ENCODE results near the gene TIMM23. TPM values are rescaled to one million over a fixed set of nuclear protein-coding genes. Genes with fewer than 3 reads are reported as not detected.
"Not testable (repeated sequence)": the region's sequence is repeated elsewhere in the genome, so short reads cannot be mapped to it uniquely, and the experiment has no call there.

Gene TIMM23
- total RNA-seq (2014; rRNA removed; shearing (Covaris generic)), result 73.2 and 85.9 TPM in 2 replicates
- 79.5 and 88.2 TPM in 2 replicates for polyA plus RNA-seq (2014; cell fraction: nucleus; rRNA removed)

GRCh38 chr10:45972106-45972812, at the start of gene TIMM23:
TIMM23 (plus strand) TSS chr10:45972489; CDS start chr10:45972625, 136 bp downstream.
- DNase-seq (ENCODE audit: extremely low read depth, low read depth), result peak; percentile 77

- not testable (repeated sequence) for DNase-seq (ENCODE audit: extremely low read depth, low read depth)
Measured at GRCh38 chr10:45926790-45927189, 45.5 kb upstream of the TIMM23 start.

GRCh38 chr10:45931305-45931704, 41.0 kb upstream of the TIMM23 start:
- DNase-seq (ENCODE audit: extremely low read depth, low read depth), result not testable (repeated sequence)

GRCh38 chr10:45934788-45935187, 37.5 kb upstream of the TIMM23 start:
- not testable (repeated sequence) for DNase-seq (ENCODE audit: extremely low read depth, low read depth)

GRCh38 chr10:45939176-45939697, 33.1 kb upstream of the TIMM23 start:
- DNase-seq (ENCODE audit: extremely low read depth, low read depth), result not testable (repeated sequence)

- DNase-seq (ENCODE audit: extremely low read depth, low read depth), result not testable (repeated sequence)
Measured at GRCh38 chr10:45941196-45941595, 31.1 kb upstream of the TIMM23 start.

- not testable (repeated sequence) for DNase-seq (ENCODE audit: extremely low read depth, low read depth)
Measured at GRCh38 chr10:45945476-45945875, 26.8 kb upstream of the TIMM23 start.

- not testable (repeated sequence) for DNase-seq (ENCODE audit: extremely low read depth, low read depth)
Measured at GRCh38 chr10:45947363-45947762, 24.9 kb upstream of the TIMM23 start.

GRCh38 chr10:45948801-45949200, 23.5 kb upstream of the TIMM23 start:
- not testable (repeated sequence) for DNase-seq (ENCODE audit: extremely low read depth, low read depth)

- not testable (repeated sequence) for DNase-seq (ENCODE audit: extremely low read depth, low read depth)
Measured at GRCh38 chr10:45954367-45954766, 17.9 kb upstream of the TIMM23 start.

GRCh38 chr10:45956634-45957033, 15.7 kb upstream of the TIMM23 start:
- DNase-seq (ENCODE audit: extremely low read depth, low read depth), result not testable (repeated sequence)

GRCh38 chr10:45957928-45958327, 14.4 kb upstream of the TIMM23 start:
- DNase-seq (ENCODE audit: extremely low read depth, low read depth), result not testable (repeated sequence)

GRCh38 chr10:45962686-45963452, 9.4 kb upstream of the TIMM23 start:
- DNase-seq (ENCODE audit: extremely low read depth, low read depth), result not testable (repeated sequence)

GRCh38 chr10:45971019-45971418, 1.3 kb upstream of the TIMM23 start:
- DNase-seq (ENCODE audit: extremely low read depth, low read depth), result not testable (repeated sequence)

- DNase-seq (ENCODE audit: extremely low read depth, low read depth), result not testable (repeated sequence)
Measured at GRCh38 chr10:45971742-45972105, 565 bp upstream of the TIMM23 start.

GRCh38 chr10:45972813-45973169, 502 bp downstream of the TIMM23 start:
- not testable (repeated sequence) for DNase-seq (ENCODE audit: extremely low read depth, low read depth)

GRCh38 chr10:45974041-45974440, 1.8 kb downstream of the TIMM23 start:
- not testable (repeated sequence) for DNase-seq (ENCODE audit: extremely low read depth, low read depth)

GRCh38 chr10:45978554-45978953, 6.3 kb downstream of the TIMM23 start:
- not testable (repeated sequence) for DNase-seq (ENCODE audit: extremely low read depth, low read depth)

- not testable (repeated sequence) for DNase-seq (ENCODE audit: extremely low read depth, low read depth)
Measured at GRCh38 chr10:45981367-45981766, 9.1 kb downstream of the TIMM23 start.

GRCh38 chr10:45983538-45984186, 11.4 kb downstream of the TIMM23 start:
- peak; percentile 36 for DNase-seq (ENCODE audit: extremely low read depth, low read depth)

GRCh38 chr10:45984473-45984872, 12.2 kb downstream of the TIMM23 start:
- not testable (repeated sequence) for DNase-seq (ENCODE audit: extremely low read depth, low read depth)

Measured in NCI-H460 (cell line).